Measurements from ENCODE around the gene ALG8.

- TF ChIP-seq, protein P1, sequence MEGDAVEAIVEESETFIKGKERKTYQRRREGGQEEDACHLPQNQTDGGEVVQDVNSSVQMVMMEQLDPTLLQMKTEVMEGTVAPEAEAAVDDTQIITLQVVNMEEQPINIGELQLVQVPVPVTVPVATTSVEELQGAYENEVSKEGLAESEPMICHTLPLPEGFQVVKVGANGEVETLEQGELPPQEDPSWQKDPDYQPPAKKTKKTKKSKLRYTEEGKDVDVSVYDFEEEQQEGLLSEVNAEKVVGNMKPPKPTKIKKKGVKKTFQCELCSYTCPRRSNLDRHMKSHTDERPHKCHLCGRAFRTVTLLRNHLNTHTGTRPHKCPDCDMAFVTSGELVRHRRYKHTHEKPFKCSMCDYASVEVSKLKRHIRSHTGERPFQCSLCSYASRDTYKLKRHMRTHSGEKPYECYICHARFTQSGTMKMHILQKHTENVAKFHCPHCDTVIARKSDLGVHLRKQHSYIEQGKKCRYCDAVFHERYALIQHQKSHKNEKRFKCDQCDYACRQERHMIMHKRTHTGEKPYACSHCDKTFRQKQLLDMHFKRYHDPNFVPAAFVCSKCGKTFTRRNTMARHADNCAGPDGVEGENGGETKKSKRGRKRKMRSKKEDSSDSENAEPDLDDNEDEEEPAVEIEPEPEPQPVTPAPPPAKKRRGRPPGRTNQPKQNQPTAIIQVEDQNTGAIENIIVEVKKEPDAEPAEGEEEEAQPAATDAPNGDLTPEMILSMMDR (IDR thresholded peaks at IDR 0.05), result no peak
- TF ChIP-seq POLR2A (IDR thresholded peaks at IDR 0.05), result no peak
Measured at GRCh38 chr11:78063440-78064181, 75.8 kb downstream of the ALG8 start, which contains the start of gene THRSP.
